Transverse colon (tissue), 4 donors: ENCODE results near the gene ARL15. TPM values are rescaled to one million over a fixed set of nuclear protein-coding genes. Genes with fewer than 3 reads are reported as not detected.
"Not testable (repeated sequence)": the region's sequence is repeated elsewhere in the genome, so short reads cannot be mapped to it uniquely, and the experiment has no call there.

Experiments used
- DNase-seq: peaks from one replicate; pipeline ENCODE4 v3.0.0-alpha.2; 2019
- H3K27ac ChIP-seq, 4 donors: fragments of 200-600 bp; sonication (generic); 2 replicates each; pipeline ENCODE4 v1.5.1; 2016 to 2018; ENCODE audit warnings: inconsistent platforms in 4 of 4
- H3K27me3 ChIP-seq: fragments of 200-600 bp; sonication (generic); 2 replicates; pipeline ENCODE4 v1.5.1; 2017; ENCODE audit warnings: inconsistent platforms
- H3K36me3 ChIP-seq, 4 donors: fragments of 200-600 bp; sonication (generic); 2 replicates each; pipeline ENCODE4 v1.5.1; 2017 to 2019; ENCODE audit warnings: inconsistent platforms in 4 of 4
- H3K4me1 ChIP-seq, 4 donors: fragments of 200-600 bp; sonication (generic); 2 replicates each; pipeline ENCODE4 v1.5.1; 2017 to 2020; ENCODE audit warnings: inconsistent platforms in 4 of 4
- H3K4me3 ChIP-seq, 4 donors: fragments of 200-600 bp; sonication (generic); 1 replicate in 1 of 4; 2 replicates in 3 of 4; pipeline versions ENCODE4 v1.5.1 to v1.6.1; 2017 to 2019; ENCODE audit warnings: inconsistent platforms in 4 of 4
- H3K9me3 ChIP-seq, 2 donors: fragments of 200-600 bp; sonication (generic); 2 replicates each; pipeline ENCODE4 v1.5.1; 2017 to 2019; ENCODE audit warnings: inconsistent platforms in 2 of 2
- EP300 ChIP-seq: sonication (generic); formaldehyde crosslinking; IDR thresholded peaks from one replicate; pipeline ENCODE4 v1.6.1; 2017; ENCODE audit warnings: antibody characterized with exemption, low read depth
- POLR2A ChIP-seq: fragments of 450-650 bp; IDR thresholded peaks from one replicate; pipeline ENCODE4 v1.6.1; 2016; ENCODE audit warnings: antibody characterized with exemption, mild to moderate bottlenecking, moderate library complexity
- POLR2AphosphoS5 ChIP-seq, 3 donors: sonication (generic); formaldehyde crosslinking; IDR thresholded peaks; one replicate each; pipeline ENCODE4 v1.6.1; 2016; ENCODE audit warnings: antibody characterized with exemption in 3 of 3
- WGBS, 2 donors: methylation state at CpG; one replicate each; pipeline ENCODE4 v1.1.5; 2018; ENCODE audit warnings: low coverage in 1 of 2; 5-methylcytosine and 5-hydroxymethylcytosine counted together
- in situ Hi-C, 4 donors: fragments of 200-750 bp; cut with MboI; loops; one replicate each; pipeline versions ENCODE4 v1.15.0 to v1.15.1; 2017; ENCODE audit warnings: low sequenced_read_pairs in 3 of 4, low pct_ligation_motif_present in 1 of 4, low pct_unique_long_range_greater_than_20kb in 1 of 4
- intact Hi-C: fragments of 100-400 bp; cut with DNase I; formaldehyde crosslinking; loops from one replicate; pipeline ENCODE4 v1.15.1; 2023; ENCODE audit warnings: low total_unique reads
- total RNA-seq, 4 donors: library from RNA; depleted of rRNA; stranded (reverse); fragments of >200 nt; gene quantifications; one replicate each; pipeline ENCODE4 v1.1.0, GENCODE V29; 2016
- TF ChIP-seq, protein P1 (sequence below), 5 experiments: fragments of 200-600 bp in 3 of 5; fragments of 450-650 bp in 2 of 5; sonication (generic) in 3 of 5; IDR thresholded peaks; 1 replicate in 2 of 5; 2 replicates in 3 of 5; pipeline ENCODE4 v1.5.1; 2016 to 2017; ENCODE audit warnings: antibody characterized with exemption in 5 of 5, inconsistent platforms in 3 of 5, mild to moderate bottlenecking in 2 of 5, moderate library complexity in 1 of 5

The ARL15 gene
- total RNA-seq, 4 donors from 2014 or later = 9.0 to 57.1 (median 27.7) TPM

- no peaks in the 10 kb centered on the region for H3K36me3 ChIP-seq
- peaks cover 0 to 21% (median 5%) of the 10 kb centered on the region in 4 donors for H3K4me1 ChIP-seq
- no peak for DNase-seq
- H3K27ac ChIP-seq = no peak overlapping the region
- H3K4me3 ChIP-seq = no peak overlapping the region
- intact Hi-C loops = no loop called here
- 65 to 88% methylated on average over 4 of the region's 4 CpGs for WGBS, 2 donors
- TF ChIP-seq, protein P1, sequence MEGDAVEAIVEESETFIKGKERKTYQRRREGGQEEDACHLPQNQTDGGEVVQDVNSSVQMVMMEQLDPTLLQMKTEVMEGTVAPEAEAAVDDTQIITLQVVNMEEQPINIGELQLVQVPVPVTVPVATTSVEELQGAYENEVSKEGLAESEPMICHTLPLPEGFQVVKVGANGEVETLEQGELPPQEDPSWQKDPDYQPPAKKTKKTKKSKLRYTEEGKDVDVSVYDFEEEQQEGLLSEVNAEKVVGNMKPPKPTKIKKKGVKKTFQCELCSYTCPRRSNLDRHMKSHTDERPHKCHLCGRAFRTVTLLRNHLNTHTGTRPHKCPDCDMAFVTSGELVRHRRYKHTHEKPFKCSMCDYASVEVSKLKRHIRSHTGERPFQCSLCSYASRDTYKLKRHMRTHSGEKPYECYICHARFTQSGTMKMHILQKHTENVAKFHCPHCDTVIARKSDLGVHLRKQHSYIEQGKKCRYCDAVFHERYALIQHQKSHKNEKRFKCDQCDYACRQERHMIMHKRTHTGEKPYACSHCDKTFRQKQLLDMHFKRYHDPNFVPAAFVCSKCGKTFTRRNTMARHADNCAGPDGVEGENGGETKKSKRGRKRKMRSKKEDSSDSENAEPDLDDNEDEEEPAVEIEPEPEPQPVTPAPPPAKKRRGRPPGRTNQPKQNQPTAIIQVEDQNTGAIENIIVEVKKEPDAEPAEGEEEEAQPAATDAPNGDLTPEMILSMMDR (IDR thresholded peaks at IDR 0.05) = no peak
- TF ChIP-seq POLR2A (no peak), POLR2AphosphoS5 (IDR thresholded peaks at IDR 0.05) (no peak)
- H3K9me3 ChIP-seq = no peaks in the 10 kb centered on the region
- H3K27me3 ChIP-seq = no peaks in the 10 kb centered on the region
- in situ Hi-C loops = no loop called here
Measured at GRCh38 chr5:54045077-54045792, 265.1 kb downstream of the ARL15 start.

DNA sequence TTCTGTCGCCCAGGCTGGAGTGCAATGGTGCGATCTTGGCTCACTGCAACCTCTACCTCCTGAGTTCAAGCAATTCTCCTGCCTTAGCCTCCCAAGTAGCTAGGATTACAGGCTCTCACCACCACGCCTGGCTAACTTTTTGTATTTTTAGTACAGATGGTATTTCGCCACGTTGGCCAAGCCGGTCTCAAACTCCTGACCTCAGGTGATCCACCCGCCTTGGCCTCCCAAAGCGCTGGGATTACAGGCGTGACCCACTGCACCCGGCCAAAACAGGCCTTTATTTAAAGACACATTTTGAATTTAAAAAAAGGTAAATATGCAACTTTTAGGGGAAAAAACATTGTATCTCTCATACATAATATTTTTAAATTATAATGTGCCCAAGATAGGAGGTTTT, 266.1 kb downstream of the ARL15 start:
- H3K36me3 ChIP-seq, in situ Hi-C loops: not testable (repeated sequence)
- WGBS, 2 donors = 95 to 97% methylated on average over 10 of the region's 10 CpGs

GRCh38 chr5:54040804-54041203, 269.6 kb downstream of the ARL15 start:
- TF ChIP-seq EP300 = no peak
- TF ChIP-seq, protein P1 (IDR thresholded peaks at IDR 0.05) = no peak
- no peak for TF ChIP-seq POLR2AphosphoS5 (IDR thresholded peaks at IDR 0.05)
- no peak for TF ChIP-seq POLR2A
- Histone ChIP-seq H3K27ac (no peak overlapping the region), H3K9me3 (no peaks in the 10 kb centered on the region), H3K4me1 (peaks cover 0 to 19% (median 5%) of the 10 kb centered on the region in 4 donors), H3K36me3 (no peaks in the 10 kb centered on the region), H3K27me3 (no peaks in the 10 kb centered on the region), H3K4me3 (no peak overlapping the region)
- WGBS, 2 donors = 46 to 50% methylated on average over 1 of the region's 1 CpG
- intact Hi-C loops = no loop called here
- DNase-seq = no peak
- in situ Hi-C loops = no loop called here

More for the DNA sequence above, 266.1 kb downstream of the ARL15 start:
- H3K4me1 ChIP-seq = peaks cover 0 to 21% (median 5%) of the 10 kb centered on the region in 4 donors
- DNase-seq, H3K4me3 ChIP-seq, H3K9me3 ChIP-seq, intact Hi-C loops, H3K27ac ChIP-seq, H3K27me3 ChIP-seq: not testable (repeated sequence)

DNA sequence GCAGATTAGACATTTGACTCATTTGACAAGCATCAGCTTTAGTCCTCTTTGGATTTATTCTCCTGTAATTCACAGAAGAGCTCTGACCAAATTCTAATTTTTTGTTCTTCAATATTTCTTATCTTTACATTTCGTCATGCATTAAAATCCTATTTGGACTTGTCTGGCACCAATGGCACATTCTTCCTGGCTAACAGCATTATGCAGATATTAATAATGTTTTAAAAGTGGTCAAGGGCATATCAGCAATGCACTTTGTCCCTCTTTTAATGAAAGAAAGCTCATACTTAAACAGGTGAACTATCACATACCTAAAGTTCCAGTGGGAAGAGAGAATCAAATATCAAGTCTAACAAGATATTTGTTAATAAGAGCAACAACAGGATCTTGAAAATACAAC, 270.4 kb downstream of the ARL15 start:
- H3K4me3 ChIP-seq = no peak overlapping the region
- H3K36me3 ChIP-seq = no peaks in the 10 kb centered on the region
- in situ Hi-C loops = no loop called here
- intact Hi-C loops = no loop called here
- H3K27ac ChIP-seq = no peak overlapping the region
- WGBS, 2 donors = 88 to 91% methylated on average over 1 of the region's 1 CpG
- H3K9me3 ChIP-seq = no peaks in the 10 kb centered on the region
- no peak for DNase-seq
- TF ChIP-seq POLR2AphosphoS5 (IDR thresholded peaks at IDR 0.05) (no peak), POLR2A (no peak), EP300 (no peak)
- TF ChIP-seq, protein P1 (IDR thresholded peaks at IDR 0.05) = no peak
- H3K27me3 ChIP-seq = no peaks in the 10 kb centered on the region
- peaks cover 0 to 12% (median 5%) of the 10 kb centered on the region in 4 donors for H3K4me1 ChIP-seq

GRCh38 chr5:54037205-54037604, 273.2 kb downstream of the ARL15 start:
- H3K27me3 ChIP-seq = no peaks in the 10 kb centered on the region
- H3K9me3 ChIP-seq = no peaks in the 10 kb centered on the region
- in situ Hi-C loops (no loop called here), intact Hi-C loops (no loop called here)
- no peak overlapping the region for H3K4me3 ChIP-seq
- H3K4me1 ChIP-seq = peaks cover 0 to 12% (median 5%) of the 10 kb centered on the region in 4 donors
- no peaks in the 10 kb centered on the region for H3K36me3 ChIP-seq
- H3K27ac ChIP-seq = no peak overlapping the region
- 96 to 100% methylated on average over 1 of the region's 1 CpG for WGBS, 2 donors
- no peak for DNase-seq
- TF ChIP-seq POLR2AphosphoS5 (IDR thresholded peaks at IDR 0.05) (no peak), EP300 (no peak), POLR2A (no peak)
- TF ChIP-seq, protein P1 (IDR thresholded peaks at IDR 0.05) = no peak
